SK-N-SH (cell line): Measurements from ENCODE around the gene ART5. TPM values are rescaled to one million over a fixed set of nuclear protein-coding genes. Genes with fewer than 3 reads are reported as not detected.

Experiments
- CTCF ChIA-PET: fragments of 300-600, 350-600 bp; formaldehyde crosslinking; extraction: SDS; loops from one replicate; lab custom pipeline; 2021; lab: Yijun Ruan, JAX
- POLR2A ChIA-PET: fragments of 350-600 bp; sonication (Branson Sonifier 250); formaldehyde crosslinking; extraction: SDS; loops from one replicate; lab custom pipeline; 2020; ENCODE audit warnings: antibody characterized with exemption, inconsistent platforms; lab: Yijun Ruan, JAX
- DNase-seq: peaks from one replicate; pipeline ENCODE4 v3.0.0; 2012
- H2AFZ ChIP-seq: fragments of 200-600 bp; sonication (generic); 2 replicates; pipeline ENCODE4 v1.8.1; 2016; ENCODE audit warnings: antibody characterized with exemption, mild to moderate bottlenecking, low read depth
- H3F3A ChIP-seq: fragments of 200-600 bp; sonication (generic); replicated peaks from 2 replicates; pipeline ENCODE3; 2016; ENCODE audit warnings: antibody characterized with exemption, mild to moderate bottlenecking; ENCODE audit not compliant: insufficient read depth
- H3K27ac ChIP-seq, 2 experiments: fragments of 200-500 bp in 1 of 2; fragments of 200-600 bp in 1 of 2; sonication (Bioruptor generic) in 1 of 2; sonication (generic), shearing (Covaris generic) in 1 of 2; 2 replicates each; pipeline versions ENCODE4 v1.5.1 to v1.6.1; 2014 to 2016; ENCODE audit warnings: low read depth in 2 of 2, inconsistent platforms in 1 of 2, low read length in 1 of 2, mild to moderate bottlenecking in 1 of 2, mixed read lengths in 1 of 2
- H3K27me3 ChIP-seq: fragments of 200-600 bp; sonication (generic), shearing (Covaris generic); 2 replicates; pipeline ENCODE4 v1.6.1; 2016; ENCODE audit warnings: mixed run types; ENCODE audit not compliant: insufficient read depth
- H3K36me3 ChIP-seq, 2 experiments: fragments of 200-500 bp in 1 of 2; fragments of 200-600 bp in 1 of 2; sonication (Bioruptor generic) in 1 of 2; sonication (generic) in 1 of 2; replicated peaks in 1 of 2; 2 replicates each; pipeline versions ENCODE3 to v1.5.1; 2014 to 2016; ENCODE audit warnings: low read length in 1 of 2, mild to moderate bottlenecking in 1 of 2; ENCODE audit not compliant: insufficient read depth in 2 of 2, control insufficient read depth in 1 of 2
- H3K4me1 ChIP-seq, 2 experiments: fragments of 200-500 bp in 1 of 2; fragments of 200-600 bp in 1 of 2; sonication (Bioruptor generic) in 1 of 2; sonication (generic), shearing (Covaris generic) in 1 of 2; 2 replicates each; pipeline versions ENCODE4 v1.5.1 to v1.6.1; 2014 to 2016; ENCODE audit warnings: low read depth in 1 of 2, low read length in 1 of 2, mixed run types in 1 of 2; ENCODE audit not compliant: insufficient read depth in 2 of 2, control insufficient read depth in 1 of 2
- H3K4me2 ChIP-seq: fragments of 200-600 bp; sonication (generic), shearing (Covaris generic); 2 replicates; pipeline ENCODE4 v1.6.1; 2017; ENCODE audit warnings: mixed run types
- H3K4me3 ChIP-seq, 2 experiments: fragments of 200-500 bp in 1 of 2; fragments of 200-600 bp in 1 of 2; sonication (Bioruptor generic) in 1 of 2; sonication (generic), shearing (Covaris generic) in 1 of 2; 2 replicates each; pipeline versions ENCODE4 v1.5.1 to v1.8.1; 2014 to 2016; ENCODE audit warnings: low read depth in 2 of 2, inconsistent platforms in 1 of 2, low read length in 1 of 2, mild to moderate bottlenecking in 1 of 2, mixed read lengths in 1 of 2, moderate library complexity in 1 of 2
- H3K79me2 ChIP-seq: fragments of 200-600 bp; sonication (generic); 2 replicates; pipeline ENCODE4 v1.8.1; 2017; ENCODE audit warnings: mild to moderate bottlenecking; ENCODE audit not compliant: insufficient read depth
- H3K9ac ChIP-seq: fragments of 200-600 bp; sonication (generic); 2 replicates; pipeline ENCODE4 v1.6.1; 2017; ENCODE audit warnings: mixed run types
- H3K9me2 ChIP-seq: fragments of 200-600 bp; sonication (generic); 2 replicates; pipeline ENCODE4 v1.6.1; 2017; ENCODE audit warnings: mixed run types
- H3K9me3 ChIP-seq: fragments of 200-600 bp; sonication (generic); 2 replicates; pipeline ENCODE4 v1.6.1; 2017; ENCODE audit warnings: mixed run types, mild to moderate bottlenecking, moderate library complexity
- H4K20me1 ChIP-seq: fragments of 200-600 bp; sonication (generic); 2 replicates; pipeline ENCODE4 v1.6.1; 2017; ENCODE audit warnings: mild to moderate bottlenecking, mixed run types; ENCODE audit not compliant: insufficient read depth
- ELF1 ChIP-seq: IDR thresholded peaks from 2 replicates; pipeline ENCODE4 v1.4.0; 2012
- FOSL2 ChIP-seq: IDR thresholded peaks from 2 replicates; pipeline ENCODE4 v1.4.0; 2012; ENCODE audit warnings: low read depth, mild to moderate bottlenecking, moderate library complexity, borderline replicate concordance
- FOXJ3 ChIP-seq: sonication (generic); formaldehyde crosslinking; IDR thresholded peaks from 2 replicates; pipeline ENCODE4 v1.5.1; 2020; ENCODE audit warnings: mild to moderate bottlenecking, missing genetic modification reagents
- GATA2 ChIP-seq: sonication (generic); formaldehyde crosslinking; IDR thresholded peaks from 2 replicates; pipeline ENCODE4 v1.5.0; 2020; ENCODE audit warnings: mild to moderate bottlenecking, missing genetic modification reagents
- IRF3 ChIP-seq: fragments of 150-350 bp; IDR thresholded peaks from 2 replicates; pipeline ENCODE4 v1.6.1; 2016; ENCODE audit warnings: mild to moderate bottlenecking, low read depth, low read length
- RXRA ChIP-seq: IDR thresholded peaks from 2 replicates; pipeline ENCODE4 v1.4.0; 2012; ENCODE audit warnings: low read depth, mild to moderate bottlenecking, borderline replicate concordance
- TCF12 ChIP-seq: IDR thresholded peaks from 2 replicates; pipeline ENCODE4 v1.4.0; 2012
- TEAD4 ChIP-seq: IDR thresholded peaks from 2 replicates; pipeline ENCODE4 v1.4.0; 2012; ENCODE audit warnings: mild to moderate bottlenecking, borderline replicate concordance; ENCODE audit not compliant: insufficient read depth
- ZBTB33 ChIP-seq: IDR thresholded peaks from 2 replicates; pipeline ENCODE4 v1.4.0; 2012; ENCODE audit warnings: low read depth, borderline replicate concordance
- WGBS: methylation state at CpG from one replicate; pipeline ENCODE4 v1.1.6; 2017; ENCODE audit warnings: low lambda C conversion rate; 5-methylcytosine and 5-hydroxymethylcytosine counted together
- polyA plus RNA-seq, 3 experiments: library from polyadenylated mRNA; depleted of rRNA; stranded (reverse); fragments of >200 nt; gene quantifications; 2 replicates each; pipeline ENCODE4 v1.2.3, GENCODE V29; 2012
- TF ChIP-seq, protein P1 (sequence below): IDR thresholded peaks from 2 replicates; pipeline ENCODE4 v1.6.1; 2012; ENCODE audit warnings: mild to moderate bottlenecking, low read depth, low read length, moderate library complexity

ART5 gene
- polyA plus RNA-seq, 1 of the 3 experiments (the other 2 are of a cell fraction) = 0.59 TPM

DNA sequence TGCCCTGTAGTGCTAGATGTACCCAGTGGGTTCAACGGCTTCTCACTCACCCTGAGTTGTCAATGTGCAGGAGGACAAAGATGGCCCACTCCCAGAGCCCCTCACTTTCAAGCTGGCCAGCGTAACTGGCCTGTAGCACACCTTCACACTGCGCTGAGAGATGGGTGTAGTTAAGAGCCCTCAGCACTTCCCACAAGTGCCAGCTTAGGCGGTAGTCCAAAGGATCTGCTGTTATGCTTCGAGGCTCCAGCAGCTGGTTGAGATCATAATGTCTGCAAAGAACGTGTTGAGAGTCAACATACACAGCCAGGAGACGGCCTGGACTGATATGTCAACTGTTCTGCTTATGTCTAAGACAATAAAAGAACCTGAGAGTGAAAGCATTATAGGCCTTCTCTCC is 44.1 kb upstream of the ART5 start:
- no peak for DNase-seq
- Histone ChIP-seq H3K9ac (no peak overlapping the region), H3K9me3 (no peaks in the 10 kb centered on the region), H3K4me3 (no peak overlapping the region), H2AFZ (no peak overlapping the region), H3K4me2 (no peak overlapping the region), H3K79me2 (no peaks in the 10 kb centered on the region), H3F3A (no peaks in the 10 kb centered on the region), H3K4me1 (no peaks in the 10 kb centered on the region), H3K9me2 (no peaks in the 10 kb centered on the region), H3K36me3 (peaks cover 56 to 82% of the 10 kb centered on the region in 2 experiments), H4K20me1 (no peaks in the 10 kb centered on the region), H3K27me3 (no peaks in the 10 kb centered on the region), H3K27ac (no peak overlapping the region)
- 87% methylated on average over 5 of the region's 7 CpGs for WGBS
- TF ChIP-seq TCF12 (no peak), IRF3 (no peak)
- ChIA-PET CTCF (no interaction called here), POLR2A (no interaction called here)

DNA sequence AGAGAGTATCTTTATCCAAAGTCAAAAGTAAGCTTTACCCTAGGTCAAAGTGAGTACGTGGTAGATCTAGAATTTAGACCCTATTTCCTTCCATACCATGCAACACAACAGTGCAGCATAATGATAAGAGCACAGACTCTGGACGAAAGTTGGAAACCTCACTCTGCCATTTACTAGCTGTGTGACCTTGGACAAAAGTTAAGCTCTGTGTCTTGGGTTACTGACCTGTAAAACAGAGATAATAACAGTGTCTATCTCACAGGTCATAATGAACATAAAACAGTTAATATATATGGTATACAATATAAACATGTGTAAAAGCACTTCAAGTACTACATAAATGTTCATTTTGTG is 43.0 kb upstream of the ART5 start:
- H3K4me3 ChIP-seq = no peak overlapping the region
- no peak overlapping the region for H3K27ac ChIP-seq
- no peaks in the 10 kb centered on the region for H3F3A ChIP-seq
- H3K27me3 ChIP-seq = no peaks in the 10 kb centered on the region
- peaks cover 55 to 79% of the 10 kb centered on the region in 2 experiments for H3K36me3 ChIP-seq
- no peaks in the 10 kb centered on the region for H4K20me1 ChIP-seq
- H3K4me1 ChIP-seq = no peaks in the 10 kb centered on the region
- no peak for DNase-seq
- ChIA-PET POLR2A (no interaction called here), CTCF (interaction anchor here (2.6 kb wide), 1 partner anchor 11 kb away, joined by 11 read pairs; no protein-coding TSS in a partner anchor)
- no peaks in the 10 kb centered on the region for H3K9me2 ChIP-seq
- no peak overlapping the region for H3K9ac ChIP-seq
- TF ChIP-seq FOSL2 = no peak
- TF ChIP-seq ZBTB33 = no peak
- TF ChIP-seq ELF1 = no peak
- no peak for TF ChIP-seq GATA2 (CRISPR knock-in tag)
- no peak for TF ChIP-seq RXRA
- no peak for TF ChIP-seq FOXJ3 (CRISPR knock-in tag)
- no peak for TF ChIP-seq TEAD4
- TF ChIP-seq, protein P1, sequence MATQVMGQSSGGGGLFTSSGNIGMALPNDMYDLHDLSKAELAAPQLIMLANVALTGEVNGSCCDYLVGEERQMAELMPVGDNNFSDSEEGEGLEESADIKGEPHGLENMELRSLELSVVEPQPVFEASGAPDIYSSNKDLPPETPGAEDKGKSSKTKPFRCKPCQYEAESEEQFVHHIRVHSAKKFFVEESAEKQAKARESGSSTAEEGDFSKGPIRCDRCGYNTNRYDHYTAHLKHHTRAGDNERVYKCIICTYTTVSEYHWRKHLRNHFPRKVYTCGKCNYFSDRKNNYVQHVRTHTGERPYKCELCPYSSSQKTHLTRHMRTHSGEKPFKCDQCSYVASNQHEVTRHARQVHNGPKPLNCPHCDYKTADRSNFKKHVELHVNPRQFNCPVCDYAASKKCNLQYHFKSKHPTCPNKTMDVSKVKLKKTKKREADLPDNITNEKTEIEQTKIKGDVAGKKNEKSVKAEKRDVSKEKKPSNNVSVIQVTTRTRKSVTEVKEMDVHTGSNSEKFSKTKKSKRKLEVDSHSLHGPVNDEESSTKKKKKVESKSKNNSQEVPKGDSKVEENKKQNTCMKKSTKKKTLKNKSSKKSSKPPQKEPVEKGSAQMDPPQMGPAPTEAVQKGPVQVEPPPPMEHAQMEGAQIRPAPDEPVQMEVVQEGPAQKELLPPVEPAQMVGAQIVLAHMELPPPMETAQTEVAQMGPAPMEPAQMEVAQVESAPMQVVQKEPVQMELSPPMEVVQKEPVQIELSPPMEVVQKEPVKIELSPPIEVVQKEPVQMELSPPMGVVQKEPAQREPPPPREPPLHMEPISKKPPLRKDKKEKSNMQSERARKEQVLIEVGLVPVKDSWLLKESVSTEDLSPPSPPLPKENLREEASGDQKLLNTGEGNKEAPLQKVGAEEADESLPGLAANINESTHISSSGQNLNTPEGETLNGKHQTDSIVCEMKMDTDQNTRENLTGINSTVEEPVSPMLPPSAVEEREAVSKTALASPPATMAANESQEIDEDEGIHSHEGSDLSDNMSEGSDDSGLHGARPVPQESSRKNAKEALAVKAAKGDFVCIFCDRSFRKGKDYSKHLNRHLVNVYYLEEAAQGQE = no peak
- no peak overlapping the region for H2AFZ ChIP-seq
- H3K9me3 ChIP-seq = no peaks in the 10 kb centered on the region
- H3K4me2 ChIP-seq = no peak overlapping the region
- 98% methylated on average over 2 of the region's 2 CpGs for WGBS
- H3K79me2 ChIP-seq = no peaks in the 10 kb centered on the region
